IPS-NIHi11 (cell line): Measurements from ENCODE around the gene CLIC4.
"Not testable (repeated sequence)": the region's sequence is repeated elsewhere in the genome, so short reads cannot be mapped to it uniquely, and the experiment has no call there.

Source experiments
- DNase-seq: peaks from one replicate; pipeline ENCODE4 v3.0.0; 2012; ENCODE audit warnings: mixed read lengths, low spot score

CLIC4 gene

DNA sequence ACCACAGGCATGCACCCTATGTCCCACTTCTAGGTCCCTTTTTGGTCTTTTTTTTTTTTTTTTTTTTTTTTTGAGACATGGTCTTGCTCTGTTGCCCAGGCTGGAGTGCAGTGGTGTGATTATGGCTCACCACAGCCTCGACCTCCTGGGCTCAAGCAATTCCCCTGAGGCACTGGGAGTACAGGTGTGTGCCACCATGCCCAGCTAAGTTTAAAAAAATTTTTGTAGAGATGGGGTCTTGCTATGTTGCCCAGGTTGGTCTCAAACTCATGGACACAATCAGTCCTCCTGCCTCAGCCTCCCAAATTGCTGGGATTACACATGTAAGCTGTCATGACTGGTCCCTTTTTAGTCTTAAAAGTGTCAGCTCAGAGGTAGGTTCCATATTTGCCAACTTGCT is 75.0 kb downstream of the CLIC4 start:
- DNase-seq: not testable (repeated sequence)

DNA sequence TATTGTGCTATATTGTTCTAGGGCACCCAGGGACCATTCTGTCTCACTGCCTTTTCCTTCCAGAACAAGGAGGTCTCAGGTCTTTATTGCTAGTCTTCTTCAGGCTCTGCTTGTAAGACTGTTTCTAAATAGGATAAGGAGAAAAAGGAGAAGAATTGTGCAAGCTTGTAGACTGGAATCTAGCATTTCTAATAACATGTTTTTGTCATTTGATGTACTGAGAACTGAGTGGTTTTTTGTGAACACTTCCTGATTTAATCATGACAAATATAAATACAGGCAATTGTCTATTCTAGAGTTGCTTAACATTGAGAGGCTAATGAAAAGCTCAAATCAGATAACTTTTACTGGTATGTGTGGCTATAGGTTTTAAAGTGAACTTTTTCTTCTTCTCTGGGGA is 77.6 kb downstream of the CLIC4 start:
- DNase-seq: no peak

- DNase-seq: not testable (repeated sequence)
Measured at GRCh38 chr1:24823486-24823885, 78.2 kb downstream of the CLIC4 start.

DNA sequence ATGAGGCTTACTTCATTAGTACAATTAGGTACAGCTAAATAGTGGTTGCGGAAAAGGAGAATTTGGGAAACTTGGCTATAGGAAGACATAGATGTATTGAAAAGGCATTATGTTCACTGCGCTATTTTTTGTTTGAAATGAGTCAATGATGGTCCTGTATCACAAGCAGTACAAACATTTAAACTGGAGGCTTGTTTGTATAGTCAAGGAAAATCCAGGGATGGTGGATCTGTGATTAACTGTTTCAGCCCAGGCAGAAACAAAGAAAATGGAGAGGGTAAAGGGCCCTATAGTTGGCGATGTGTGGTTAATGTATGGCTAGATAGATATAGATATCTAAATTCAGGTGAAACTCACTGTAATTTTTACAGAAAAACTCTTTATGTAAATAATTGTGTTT is 79.9 kb downstream of the CLIC4 start:
- DNase-seq: no peak

GRCh38 chr1:24826510-24826909 is 81.3 kb downstream of the CLIC4 start:
- no peak for DNase-seq

DNA sequence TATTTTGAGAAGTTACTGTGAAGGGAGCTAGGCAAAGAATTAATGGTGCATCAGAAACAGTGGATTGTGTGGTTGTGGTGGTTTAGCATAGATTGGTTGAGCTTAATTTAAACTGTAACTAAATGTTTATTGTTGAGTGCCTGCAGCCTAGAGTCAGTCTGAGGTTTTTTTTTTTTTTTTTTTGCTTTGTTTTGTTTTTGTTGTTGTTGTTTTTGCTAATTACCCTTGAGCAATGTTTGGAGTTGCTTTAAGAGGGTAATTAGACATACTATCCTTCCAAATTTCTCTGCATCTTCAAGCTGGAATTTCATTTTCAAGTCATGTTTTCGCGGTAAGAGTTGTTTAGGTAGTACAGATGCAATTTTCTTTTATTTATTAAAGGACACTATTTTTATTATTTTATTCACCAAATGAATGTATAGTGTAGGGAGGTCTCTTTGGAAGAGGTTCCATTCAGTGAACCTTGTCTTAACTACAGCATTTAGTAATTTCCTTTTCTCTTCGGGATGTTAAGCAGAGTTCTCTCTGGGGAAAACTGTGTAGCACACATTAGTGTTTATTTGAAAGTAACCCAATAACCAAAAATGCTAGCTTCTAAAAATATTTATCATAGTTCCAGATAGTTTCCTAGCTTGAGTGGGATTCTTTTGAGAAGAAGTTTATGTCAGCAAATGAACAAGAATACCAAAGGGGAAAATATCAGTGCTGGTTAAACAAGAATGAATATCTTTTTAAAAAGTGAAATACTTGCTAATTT is 82.3 kb downstream of the CLIC4 start:
- no peak for DNase-seq

DNA sequence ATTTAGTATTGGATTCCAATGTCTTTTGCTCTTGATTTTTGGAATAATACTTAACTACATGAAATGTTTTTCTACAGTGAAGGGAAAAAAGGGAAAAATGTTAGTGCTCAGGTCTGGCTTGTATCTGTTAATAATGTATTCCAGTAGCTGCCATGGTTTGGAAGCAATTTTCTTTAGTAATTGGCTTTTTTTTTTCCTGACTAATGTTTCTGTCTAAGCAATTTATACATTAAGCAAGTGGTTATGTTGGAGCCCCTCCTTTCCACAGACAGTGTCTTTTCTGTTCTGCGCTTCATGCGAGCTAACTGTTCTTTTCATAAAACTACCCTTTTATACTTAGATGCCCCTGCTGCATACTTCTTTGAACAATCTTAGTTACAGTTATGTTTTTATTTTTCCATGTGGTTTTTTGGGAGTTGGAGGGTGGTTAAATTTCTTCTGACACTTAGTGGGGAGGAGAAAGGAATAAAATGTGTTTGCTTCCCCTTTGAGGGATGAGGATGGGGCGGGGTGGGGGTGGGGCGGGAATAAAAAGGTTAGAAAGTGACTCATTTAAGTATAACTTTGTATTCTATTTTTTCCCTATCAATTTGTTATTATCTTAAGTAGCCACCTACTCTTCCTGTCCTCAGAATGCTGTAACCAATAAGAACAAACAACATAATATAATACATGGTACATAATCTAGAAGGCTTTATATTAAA is 83.1 kb downstream of the CLIC4 start:
- DNase-seq: no peak

DNA sequence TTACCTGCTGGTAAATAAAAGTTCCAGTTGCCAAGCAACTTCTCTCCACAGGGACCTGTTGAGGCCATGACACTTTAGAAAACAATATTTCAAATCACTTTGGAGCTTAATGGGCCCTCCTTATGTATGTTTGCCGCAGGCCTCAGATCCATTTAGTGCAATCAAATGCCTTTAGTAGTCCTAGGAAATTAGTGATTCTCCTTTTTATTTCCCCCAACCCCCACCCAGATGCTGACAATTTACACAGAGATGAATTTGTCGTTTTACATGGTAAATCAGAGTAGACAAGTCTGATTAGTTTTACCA is 83.6 kb downstream of the CLIC4 start:
- no peak for DNase-seq

DNA sequence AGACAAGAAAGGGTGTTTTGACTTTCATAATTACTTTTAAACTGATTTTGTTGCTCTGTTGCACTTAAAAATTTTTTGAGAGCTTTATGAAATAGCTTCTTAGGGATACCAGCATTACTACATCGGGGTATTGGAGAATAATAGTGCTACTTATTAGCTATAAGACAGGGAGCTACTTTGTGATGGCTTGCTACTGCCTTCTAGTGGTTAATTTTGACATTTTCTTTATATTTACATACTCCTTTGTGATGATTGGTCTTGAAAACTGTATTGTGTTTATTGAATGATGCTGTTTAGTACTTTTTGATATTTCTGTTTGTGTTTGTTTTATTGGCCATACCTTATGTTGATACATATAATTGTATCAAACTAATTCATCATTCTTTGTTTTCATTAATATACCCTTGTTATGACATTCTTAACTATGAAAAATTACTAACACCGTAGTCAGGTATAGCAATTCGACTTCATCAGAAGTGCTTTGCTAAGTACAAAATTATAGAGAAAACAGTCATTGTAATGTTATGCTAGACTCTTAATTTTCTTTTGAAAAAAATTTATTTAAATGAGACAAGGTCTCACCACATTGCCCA is 85.5 kb downstream of the CLIC4 start:
- DNase-seq: peak; percentile 51

DNA sequence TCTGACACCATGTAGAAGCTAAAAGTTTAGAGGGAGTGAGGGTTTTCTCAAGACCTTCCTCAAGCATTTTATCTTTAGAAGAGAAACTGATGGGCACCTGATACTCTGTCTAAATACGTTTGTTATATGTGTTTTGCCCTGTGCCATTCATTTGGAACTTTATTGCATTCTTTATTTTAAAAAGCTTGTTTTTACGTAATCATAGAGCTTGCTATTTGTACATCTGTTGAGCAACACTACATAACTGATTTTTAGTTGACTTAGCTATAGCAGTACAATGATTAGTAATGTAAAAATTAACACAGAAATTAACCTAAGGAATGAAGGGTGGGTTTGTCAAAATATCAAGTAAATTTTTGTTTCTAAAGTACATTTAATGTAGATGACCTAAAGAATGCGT is 96.3 kb downstream of the CLIC4 start:
- no peak for DNase-seq

DNA sequence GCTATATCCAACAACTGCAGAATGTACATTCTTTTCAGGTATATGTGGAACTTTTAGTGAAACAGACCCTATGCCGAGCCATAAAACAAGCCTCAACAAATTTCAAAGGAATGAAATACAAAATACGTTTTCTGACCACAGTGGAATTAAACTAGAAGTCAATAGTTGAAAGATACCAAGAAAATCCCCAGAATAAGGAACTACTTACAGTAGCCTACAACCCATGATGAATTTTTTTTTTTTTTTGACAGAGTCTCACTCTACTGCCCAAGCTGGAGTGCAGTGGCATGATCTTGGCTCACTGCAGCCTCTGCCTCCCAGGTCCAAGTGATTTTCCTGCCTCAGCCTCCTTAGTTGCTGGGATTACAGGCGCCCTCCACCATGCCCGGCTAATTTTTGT is 101.4 kb downstream of the CLIC4 start:
- no peak for DNase-seq

DNA sequence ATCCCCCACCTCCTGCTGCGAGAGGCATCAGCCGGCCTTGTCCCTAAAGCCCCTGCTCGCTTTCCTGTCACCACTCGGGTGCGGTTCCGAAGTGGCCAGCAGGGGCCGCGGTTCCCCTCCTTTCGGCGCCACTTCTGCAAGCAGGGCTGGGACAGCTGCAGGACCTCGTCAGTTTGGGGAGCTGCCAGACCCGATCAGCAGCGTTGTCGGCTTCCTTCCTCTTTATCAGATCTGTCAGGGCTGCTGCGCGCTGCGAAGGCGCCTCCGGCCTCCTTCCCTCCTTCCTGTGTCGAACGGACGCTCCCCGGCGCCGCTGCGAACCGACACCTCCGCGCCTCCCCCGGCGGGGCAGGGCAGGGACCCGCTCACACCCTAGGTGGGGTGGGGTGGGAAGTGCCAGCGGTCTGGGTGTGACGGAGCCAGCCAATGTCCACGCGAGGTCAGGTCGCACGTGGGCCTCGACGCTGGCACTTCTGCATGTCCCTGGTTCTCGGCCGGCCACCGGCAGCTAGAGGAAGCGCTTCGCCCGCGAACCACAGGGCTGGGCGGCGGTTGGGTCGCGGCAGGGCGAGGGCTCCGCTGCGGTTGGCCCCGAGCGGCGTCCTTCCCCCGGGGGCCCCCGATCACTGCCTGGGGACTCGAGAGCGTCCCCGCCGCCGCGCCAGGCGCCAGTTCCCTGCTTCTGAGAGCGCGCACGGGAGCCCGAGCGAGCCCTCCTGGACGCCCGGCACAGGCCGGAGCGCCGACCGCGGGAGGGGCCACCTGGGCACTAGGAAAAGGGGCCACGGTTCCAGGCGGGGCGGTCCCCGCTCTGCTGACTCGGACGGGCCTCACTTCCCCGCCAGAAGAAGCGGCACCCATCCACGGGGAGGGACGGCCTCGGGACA is 103.0 kb downstream of the CLIC4 start:
- peak; percentile 88 for DNase-seq

GRCh38 chr1:24849672-24850295 is 104.5 kb downstream of the CLIC4 start:
- DNase-seq: peak; percentile 23

DNA sequence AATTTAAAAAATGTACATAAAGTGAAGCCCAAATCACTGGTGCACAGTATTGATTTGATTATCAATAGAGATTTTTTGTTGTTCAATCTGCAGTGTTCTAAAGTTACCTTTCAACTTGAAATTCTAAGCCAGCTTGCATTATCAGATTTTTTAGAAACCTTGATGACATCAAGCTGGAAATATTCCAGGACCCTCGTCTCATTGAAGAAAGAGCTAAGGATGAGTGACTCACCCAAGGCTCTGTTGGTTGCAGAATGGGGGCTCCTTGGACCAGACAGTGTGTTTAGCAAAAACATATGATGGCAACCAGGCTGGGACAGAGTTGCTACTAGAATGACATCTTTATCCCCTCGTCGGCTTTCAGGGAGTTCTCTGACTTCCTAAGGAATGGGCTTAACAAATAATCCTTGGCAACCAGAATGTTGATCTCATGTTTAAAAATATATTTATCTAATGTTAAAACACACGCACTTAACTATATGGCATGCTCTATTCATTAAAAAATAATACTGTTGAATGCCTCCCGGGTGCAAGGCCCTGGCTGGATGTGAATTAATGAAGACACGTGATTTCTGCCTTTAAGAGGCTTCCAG is 105.2 kb downstream of the CLIC4 start:
- DNase-seq: no peak

DNA sequence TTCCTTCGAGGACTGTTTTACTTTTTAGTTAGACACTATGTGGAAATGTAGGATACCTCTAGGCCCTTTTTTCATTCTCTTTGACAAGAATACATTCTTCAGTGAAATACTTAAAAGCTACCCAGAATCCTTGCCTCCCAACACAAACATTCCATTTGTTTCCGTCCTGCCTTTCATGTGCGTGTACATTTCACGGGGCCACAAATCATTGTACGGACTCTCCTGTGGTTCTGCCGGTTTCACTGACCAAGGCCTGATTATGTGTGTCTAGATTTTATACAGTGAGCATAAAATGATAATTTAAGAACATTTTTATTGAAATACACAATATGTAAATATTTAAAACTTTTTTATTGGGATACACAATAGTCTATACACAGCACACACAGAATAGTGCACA is 108.4 kb downstream of the CLIC4 start:
- no peak for DNase-seq

DNA sequence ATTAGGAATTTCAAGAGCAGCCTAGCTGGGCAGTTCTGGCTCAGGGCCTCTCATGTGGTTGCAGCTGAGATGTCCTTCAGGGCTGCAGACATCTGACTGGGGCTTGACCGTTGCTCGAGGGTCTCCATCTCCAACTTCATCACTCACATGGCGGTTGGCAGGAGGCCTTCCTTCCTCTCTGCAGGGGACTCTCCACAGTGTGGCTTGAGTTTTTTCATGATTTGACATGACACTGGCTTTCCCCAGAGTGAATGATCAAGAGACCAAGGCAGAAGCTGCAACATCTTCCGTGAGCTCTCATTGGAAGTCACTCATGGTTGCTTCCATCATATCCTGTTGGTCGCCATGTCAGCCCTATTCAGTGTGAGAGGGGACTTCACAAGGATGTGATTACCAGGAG is 110.2 kb downstream of the CLIC4 start:
- DNase-seq: no peak

GRCh38 chr1:24856787-24857506 is 111.7 kb downstream of the CLIC4 start:
- DNase-seq: no peak

DNA sequence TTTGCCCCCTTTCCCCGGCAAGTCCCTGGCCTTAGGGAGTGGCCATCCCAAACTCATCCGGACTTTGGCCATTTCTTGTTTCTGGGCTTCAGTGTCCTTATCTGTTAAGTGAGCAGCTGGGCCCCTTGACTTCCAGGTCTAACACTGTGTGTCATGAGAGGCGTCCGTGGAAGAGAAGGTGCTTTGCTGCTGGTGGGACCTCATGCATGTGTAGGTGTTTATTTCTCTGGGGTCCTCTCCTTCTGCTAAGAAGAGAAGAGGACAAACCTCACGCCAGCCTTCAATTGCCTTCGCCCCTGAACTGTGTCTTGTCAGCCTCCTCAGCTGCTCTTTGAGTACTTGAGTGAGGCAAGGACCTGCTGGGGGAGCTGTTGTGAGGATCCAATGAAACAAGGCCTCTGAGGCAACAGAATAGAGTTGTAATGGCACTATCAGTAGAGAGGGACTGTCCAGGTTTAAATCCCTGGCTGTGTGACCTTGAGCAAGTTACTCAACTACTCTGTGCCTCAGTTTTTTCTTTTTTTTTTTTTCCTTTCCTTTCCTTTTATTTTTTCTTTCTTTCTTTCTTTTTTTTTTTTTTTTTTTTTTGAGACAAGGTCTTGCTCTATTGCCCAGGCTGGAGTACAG is 112.4 kb downstream of the CLIC4 start:
- peak; percentile 53 for DNase-seq

DNA sequence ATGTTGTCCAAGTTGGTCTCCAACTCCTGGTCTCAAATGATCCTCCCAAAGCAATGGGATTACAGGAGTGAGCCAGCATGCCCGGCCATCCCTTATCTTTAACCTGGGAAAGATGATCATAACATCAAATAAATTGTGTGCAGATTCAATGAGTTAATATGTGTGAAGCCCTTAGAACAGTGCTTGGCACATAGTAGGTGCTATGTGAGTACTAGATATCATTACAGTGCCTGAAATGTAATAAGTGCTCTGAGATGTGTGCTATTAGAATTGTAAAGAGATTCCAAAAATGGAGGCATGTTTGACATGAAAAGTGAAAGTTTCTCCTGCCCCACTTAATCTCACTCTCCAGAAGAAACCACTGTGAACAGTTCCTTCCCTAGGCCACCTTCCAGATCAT is 113.0 kb downstream of the CLIC4 start:
- DNase-seq: no peak
